Cortex of kidney (tissue), 1 donor: Measurements from ENCODE around the gene PPIL1.

Experiments used
- DNase-seq: peaks from one replicate; lab custom pipeline; 2025; lab: John Stamatoyannopoulos, UW

The PPIL1 gene

GRCh38 chr6:36834576-36835341, 39.8 kb downstream of the PPIL1 start:
- no peak for DNase-seq

GRCh38 chr6:36833182-36833789, 41.3 kb downstream of the PPIL1 start:
- DNase-seq = no peak

- DNase-seq = no peak
These were observed 42.3 kb downstream of the PPIL1 start for GRCh38 chr6:36832313-36832712.

- DNase-seq = no peak
These were observed 44.0 kb downstream of the PPIL1 start for GRCh38 chr6:36830577-36830976.

GRCh38 chr6:36829919-36830544, 44.6 kb downstream of the PPIL1 start:
- DNase-seq = no peak

- no peak for DNase-seq
These were observed 47.1 kb downstream of the PPIL1 start for GRCh38 chr6:36827261-36828079.

- DNase-seq = no peak
These were observed 47.9 kb downstream of the PPIL1 start for GRCh38 chr6:36826520-36827227.

- no peak for DNase-seq
These were observed 48.6 kb downstream of the PPIL1 start for GRCh38 chr6:36825994-36826393.

GRCh38 chr6:36825452-36825851, 49.2 kb downstream of the PPIL1 start:
- DNase-seq = no peak

GRCh38 chr6:36824253-36824652, 50.4 kb downstream of the PPIL1 start:
- DNase-seq = no peak

- DNase-seq = no peak
These were observed 51.0 kb downstream of the PPIL1 start for GRCh38 chr6:36823421-36824096.

GRCh38 chr6:36822506-36823269, 51.9 kb downstream of the PPIL1 start:
- DNase-seq = no peak

GRCh38 chr6:36821581-36822335, 52.8 kb downstream of the PPIL1 start:
- DNase-seq = no peak

- DNase-seq = no peak
These were observed 53.7 kb downstream of the PPIL1 start for GRCh38 chr6:36820700-36821580.

- DNase-seq = no peak
These were observed 55.8 kb downstream of the PPIL1 start for GRCh38 chr6:36818756-36819155.

GRCh38 chr6:36817847-36818246, 56.8 kb downstream of the PPIL1 start:
- no peak for DNase-seq

GRCh38 chr6:36817176-36817817, 57.3 kb downstream of the PPIL1 start:
- DNase-seq = no peak
